ENCODE measurements around the gene FBXO39.

- TF ChIP-seq, protein P1, sequence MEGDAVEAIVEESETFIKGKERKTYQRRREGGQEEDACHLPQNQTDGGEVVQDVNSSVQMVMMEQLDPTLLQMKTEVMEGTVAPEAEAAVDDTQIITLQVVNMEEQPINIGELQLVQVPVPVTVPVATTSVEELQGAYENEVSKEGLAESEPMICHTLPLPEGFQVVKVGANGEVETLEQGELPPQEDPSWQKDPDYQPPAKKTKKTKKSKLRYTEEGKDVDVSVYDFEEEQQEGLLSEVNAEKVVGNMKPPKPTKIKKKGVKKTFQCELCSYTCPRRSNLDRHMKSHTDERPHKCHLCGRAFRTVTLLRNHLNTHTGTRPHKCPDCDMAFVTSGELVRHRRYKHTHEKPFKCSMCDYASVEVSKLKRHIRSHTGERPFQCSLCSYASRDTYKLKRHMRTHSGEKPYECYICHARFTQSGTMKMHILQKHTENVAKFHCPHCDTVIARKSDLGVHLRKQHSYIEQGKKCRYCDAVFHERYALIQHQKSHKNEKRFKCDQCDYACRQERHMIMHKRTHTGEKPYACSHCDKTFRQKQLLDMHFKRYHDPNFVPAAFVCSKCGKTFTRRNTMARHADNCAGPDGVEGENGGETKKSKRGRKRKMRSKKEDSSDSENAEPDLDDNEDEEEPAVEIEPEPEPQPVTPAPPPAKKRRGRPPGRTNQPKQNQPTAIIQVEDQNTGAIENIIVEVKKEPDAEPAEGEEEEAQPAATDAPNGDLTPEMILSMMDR (conservative IDR thresholded peaks at IDR 0.05), result no peak
- no peak for TF ChIP-seq EZH2 (IDR thresholded peaks at IDR 0.05; ENCODE audit: low read depth)
These were observed 20.2 kb downstream of the FBXO39 start for GRCh38 chr17:6796017-6796886.
